ENCODE data around the gene LGI2. TPM values are rescaled to one million over a fixed set of nuclear protein-coding genes. Genes with fewer than 3 reads are reported as not detected.

The LGI2 gene
- total RNA-seq, 1 donor: not detected

DNA sequence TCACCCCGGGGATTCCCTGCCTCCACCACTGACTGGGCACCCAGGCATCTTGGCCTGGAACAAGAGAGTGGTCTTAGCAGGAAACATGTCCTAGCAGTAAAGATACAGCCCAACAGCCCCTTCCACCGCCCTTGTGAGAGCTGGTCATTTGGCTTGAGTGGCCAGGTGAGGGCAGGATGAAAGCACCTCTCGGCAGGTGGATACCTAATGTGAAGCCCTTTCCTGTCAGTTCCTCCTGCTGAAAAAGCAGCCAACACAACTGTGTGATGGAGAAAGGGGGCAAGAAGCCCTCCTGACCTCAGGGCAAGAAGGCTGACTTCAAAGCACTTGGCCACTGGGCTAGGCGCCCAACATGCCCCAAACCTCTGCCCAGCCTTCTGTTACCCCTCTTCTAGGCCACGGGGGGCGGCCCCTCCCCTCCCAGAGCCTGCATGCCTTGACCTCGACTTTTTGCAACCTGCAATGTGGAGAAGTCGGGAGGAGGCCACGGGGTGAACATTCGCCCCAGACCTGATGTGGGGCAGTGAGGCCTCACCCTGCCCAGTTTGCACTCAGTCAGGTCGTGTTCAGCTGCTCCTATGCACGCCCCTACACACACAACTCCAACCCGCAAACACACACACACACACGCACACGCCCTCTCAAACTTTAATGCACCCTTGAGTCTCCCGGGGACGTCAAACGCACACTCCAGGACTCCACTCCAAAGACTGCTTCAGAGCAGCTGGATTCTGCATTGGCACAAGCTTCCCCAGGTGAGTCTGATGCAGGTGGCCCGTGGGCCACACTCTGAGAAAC lies 1.1 kb downstream of the LGI2 start:
- H3K4me3 ChIP-seq (ENCODE audit: low read depth, low read length): no peak overlapping the region
- TF ChIP-seq, protein P1, sequence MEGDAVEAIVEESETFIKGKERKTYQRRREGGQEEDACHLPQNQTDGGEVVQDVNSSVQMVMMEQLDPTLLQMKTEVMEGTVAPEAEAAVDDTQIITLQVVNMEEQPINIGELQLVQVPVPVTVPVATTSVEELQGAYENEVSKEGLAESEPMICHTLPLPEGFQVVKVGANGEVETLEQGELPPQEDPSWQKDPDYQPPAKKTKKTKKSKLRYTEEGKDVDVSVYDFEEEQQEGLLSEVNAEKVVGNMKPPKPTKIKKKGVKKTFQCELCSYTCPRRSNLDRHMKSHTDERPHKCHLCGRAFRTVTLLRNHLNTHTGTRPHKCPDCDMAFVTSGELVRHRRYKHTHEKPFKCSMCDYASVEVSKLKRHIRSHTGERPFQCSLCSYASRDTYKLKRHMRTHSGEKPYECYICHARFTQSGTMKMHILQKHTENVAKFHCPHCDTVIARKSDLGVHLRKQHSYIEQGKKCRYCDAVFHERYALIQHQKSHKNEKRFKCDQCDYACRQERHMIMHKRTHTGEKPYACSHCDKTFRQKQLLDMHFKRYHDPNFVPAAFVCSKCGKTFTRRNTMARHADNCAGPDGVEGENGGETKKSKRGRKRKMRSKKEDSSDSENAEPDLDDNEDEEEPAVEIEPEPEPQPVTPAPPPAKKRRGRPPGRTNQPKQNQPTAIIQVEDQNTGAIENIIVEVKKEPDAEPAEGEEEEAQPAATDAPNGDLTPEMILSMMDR (IDR thresholded peaks at IDR 0.05; ENCODE audit: insufficient read depth, low read depth, low read length): no peak
- no peak for DNase-seq (ENCODE audit: low read depth)

DNA sequence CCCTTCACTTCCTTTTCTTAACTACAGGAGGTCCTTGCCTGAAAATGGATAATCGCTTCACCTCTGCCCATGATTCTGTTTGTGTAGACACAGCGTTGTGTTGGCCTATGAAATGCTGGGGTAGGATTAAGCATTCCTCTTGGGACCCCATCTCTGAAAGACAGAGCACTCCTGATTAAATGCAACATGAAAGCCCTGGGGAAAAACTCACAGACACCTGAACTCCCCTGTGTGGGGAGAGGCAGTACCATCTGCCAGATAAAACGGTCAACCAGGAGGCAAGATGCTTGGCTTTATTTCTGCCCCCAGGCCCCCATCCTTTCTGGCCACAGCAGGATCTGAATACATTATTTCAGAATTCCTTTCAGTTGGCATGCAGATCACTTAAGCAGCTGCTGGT lies 1.9 kb downstream of the LGI2 start:
- TF ChIP-seq, protein P1 (IDR thresholded peaks at IDR 0.05; ENCODE audit: insufficient read depth, low read depth, low read length): no peak
- DNase-seq (ENCODE audit: low read depth): no peak

DNA sequence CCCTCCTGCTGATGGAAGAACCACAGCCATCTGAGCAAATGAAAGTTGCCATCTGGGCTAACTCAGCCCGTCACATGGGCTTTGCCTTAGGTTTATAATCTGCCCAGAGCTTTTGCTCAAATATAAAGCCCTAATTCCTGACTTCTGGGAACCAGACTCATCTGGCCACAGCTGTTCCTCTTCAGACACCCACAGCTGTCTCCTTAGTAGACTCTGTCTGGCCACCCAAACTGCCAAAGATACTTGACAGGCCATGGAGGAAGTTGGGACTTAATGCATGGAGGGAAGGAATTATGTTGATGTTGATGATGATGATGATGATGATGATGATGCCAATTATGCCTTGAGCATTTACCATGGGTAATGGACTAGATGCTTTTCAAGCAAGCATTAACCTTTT lies 8.0 kb downstream of the LGI2 start:
- TF ChIP-seq, protein P1 (IDR thresholded peaks at IDR 0.05; ENCODE audit: insufficient read depth, low read depth, low read length): no peak
- no peak for DNase-seq (ENCODE audit: low read depth)

More for the DNA sequence above, 1.9 kb downstream of the LGI2 start:
- no peak overlapping the region for H3K4me3 ChIP-seq (ENCODE audit: low read depth, low read length)

DNA sequence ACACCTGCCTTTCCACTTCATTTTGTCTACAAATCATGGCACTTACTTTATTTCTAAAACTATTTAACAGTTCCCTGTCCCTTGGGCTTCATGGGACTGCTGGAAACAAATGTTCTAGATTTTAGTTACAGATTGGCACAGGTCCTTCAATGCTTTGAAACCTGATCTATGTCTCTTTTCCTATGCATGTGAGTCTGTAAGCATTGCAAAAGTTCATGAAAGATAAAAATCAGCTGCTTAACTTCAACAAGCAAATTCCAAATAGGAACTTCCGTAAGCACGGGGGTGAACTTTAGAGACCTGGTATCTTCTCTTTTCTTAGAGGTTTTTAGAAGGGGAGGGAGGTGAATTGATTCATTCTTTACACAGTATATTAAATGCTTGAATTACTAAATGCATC lies 9.5 kb downstream of the LGI2 start:
- DNase-seq (ENCODE audit: low read depth): peak; percentile 19
- no peak overlapping the region for H3K4me3 ChIP-seq (ENCODE audit: low read depth, low read length)
- TF ChIP-seq, protein P1 (IDR thresholded peaks at IDR 0.05; ENCODE audit: insufficient read depth, low read depth, low read length): no peak

More for the DNA sequence above, 8.0 kb downstream of the LGI2 start:
- H3K4me3 ChIP-seq (ENCODE audit: low read depth, low read length): no peak overlapping the region

DNA sequence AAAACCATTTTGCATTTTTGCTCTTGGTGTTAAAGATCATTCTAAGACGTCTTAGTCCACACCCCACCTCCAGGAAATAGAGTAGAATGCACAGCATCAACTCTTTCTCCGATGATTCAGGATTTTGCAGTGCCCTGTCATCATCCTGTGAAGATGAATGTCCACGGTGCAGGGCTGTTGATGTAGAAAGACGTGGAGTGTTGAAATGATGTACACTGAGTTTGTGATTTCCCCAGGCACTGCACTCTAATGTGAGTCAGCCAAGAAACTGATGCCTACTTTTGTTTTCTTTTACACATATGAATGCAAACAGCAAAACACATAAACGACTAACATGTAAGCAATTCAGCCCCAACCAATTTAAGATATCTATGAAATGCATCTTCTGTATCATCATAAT lies 10.5 kb downstream of the LGI2 start:
- H3K4me3 ChIP-seq (ENCODE audit: low read depth, low read length): no peak overlapping the region
- TF ChIP-seq, protein P1 (IDR thresholded peaks at IDR 0.05; ENCODE audit: insufficient read depth, low read depth, low read length): no peak
- peak; percentile 30 for DNase-seq (ENCODE audit: low read depth)

DNA sequence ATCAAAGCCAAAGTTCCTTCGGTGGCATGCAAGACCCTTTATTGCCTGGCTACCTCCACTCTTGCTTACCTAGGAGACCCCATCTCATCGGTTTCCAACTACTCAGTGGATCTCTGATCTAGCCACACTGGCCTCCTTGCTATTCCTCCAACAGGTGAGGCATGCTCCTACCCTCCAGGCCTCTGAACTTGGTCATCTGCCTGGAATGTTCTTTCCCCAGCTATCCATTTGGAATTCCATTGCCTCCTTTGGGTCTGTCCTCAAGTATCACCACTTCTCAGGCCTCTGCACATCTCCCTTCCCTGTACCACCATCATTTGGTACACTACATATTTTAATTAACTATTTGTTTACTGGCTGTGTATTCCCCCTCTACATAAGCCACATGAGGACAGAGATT lies 11.2 kb downstream of the LGI2 start:
- H3K4me3 ChIP-seq (ENCODE audit: low read depth, low read length): no peak overlapping the region
- DNase-seq (ENCODE audit: low read depth): no peak
- TF ChIP-seq, protein P1 (IDR thresholded peaks at IDR 0.05; ENCODE audit: insufficient read depth, low read depth, low read length): no peak

All from fibroblast of villous mesenchyme (primary cell).